ENCODE results near the gene PAN3.

PAN3 gene

DNA sequence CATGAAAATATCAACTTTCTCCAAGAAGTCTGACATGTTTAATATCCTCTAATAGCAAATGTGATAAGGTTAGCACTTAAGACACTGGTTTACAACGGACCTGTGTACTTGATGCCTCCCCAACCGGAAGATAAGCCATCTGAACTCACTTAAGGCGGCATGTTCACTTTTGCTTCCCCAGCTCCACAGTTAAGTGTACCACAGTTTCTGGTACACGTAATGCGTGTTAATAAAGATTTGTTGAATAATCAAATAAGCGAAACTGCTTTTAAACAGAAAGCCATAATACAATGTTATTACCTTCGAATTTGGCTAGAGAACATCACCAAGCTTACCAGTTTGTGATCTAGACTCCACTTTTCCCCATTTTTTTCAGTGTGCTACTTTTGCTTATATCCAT lies 1.4 kb upstream of the PAN3 start:
- Histone ChIP-seq H2AK5ac (ENCODE audit: low read depth, low read length) (no peak overlapping the region), H3K27ac (replicated peaks; ENCODE audit: low read length) (no peak overlapping the region), H2BK120ac (ENCODE audit: low read depth, low read length) (no peak overlapping the region), H2BK15ac (ENCODE audit: low read length) (no peak overlapping the region), H3K9me3 (replicated peaks in 1 of 2; ENCODE audit: control insufficient read depth in 2 of 2, insufficient read depth in 1 of 2, low read depth in 1 of 2, low read length in 2 of 2) (no peaks in the 10 kb centered on the region), H3K23ac (ENCODE audit: low read depth, low read length, poor library complexity) (no peak overlapping the region), H2AFZ (ENCODE audit: low read length) (peak overlapping the region; percentile 97), H3K4ac (ENCODE audit: low read length) (no peak overlapping the region), H3K4me2 (ENCODE audit: insufficient read depth, low read length, poor library complexity, severe bottlenecking) (peak overlapping the region; percentile 26), H3K36me3 (replicated peaks in 1 of 2; ENCODE audit: control insufficient read depth in 2 of 2, insufficient read depth in 2 of 2, low read length in 2 of 2) (no peaks in the 10 kb centered on the region), H3K27me3 (ENCODE audit: control insufficient read depth in 3 of 3, insufficient read depth in 3 of 3, low read depth in 1 of 3, low read length in 3 of 3) (no peaks in the 10 kb centered on the region), H4K91ac (ENCODE audit: low read depth, low read length, poor library complexity) (no peak overlapping the region), H3K4me3 (ENCODE audit: low read length in 2 of 2) (peak overlapping the region in 1 of 2 donors; percentile 67), H3K9ac (ENCODE audit: low read depth, low read length, poor library complexity) (no peak overlapping the region), H3K4me1 (ENCODE audit: control insufficient read depth in 2 of 2, insufficient read depth in 1 of 2, low read depth in 1 of 2, low read length in 2 of 2) (peaks cover 0 to 6% of the 10 kb centered on the region in 2 donors), H3K79me1 (ENCODE audit: low read depth, low read length) (no peaks in the 10 kb centered on the region), H3K14ac (ENCODE audit: low read length) (no peak overlapping the region), H4K8ac (ENCODE audit: low read depth, low read length) (no peak overlapping the region), H3K18ac (ENCODE audit: low read length) (no peak overlapping the region), H2BK5ac (ENCODE audit: low read length) (no peak overlapping the region), H2BK12ac (ENCODE audit: low read length) (no peak overlapping the region)
- WGBS, 2 donors (ENCODE audit: extremely low coverage in 2 of 2, insufficient read length in 2 of 2, insufficient replicate concordance in 1 of 2): no CpG with 5 or more reads among the region's 7 CpGs
- no peak for DNase-seq (ENCODE audit: low spot score)

DNA sequence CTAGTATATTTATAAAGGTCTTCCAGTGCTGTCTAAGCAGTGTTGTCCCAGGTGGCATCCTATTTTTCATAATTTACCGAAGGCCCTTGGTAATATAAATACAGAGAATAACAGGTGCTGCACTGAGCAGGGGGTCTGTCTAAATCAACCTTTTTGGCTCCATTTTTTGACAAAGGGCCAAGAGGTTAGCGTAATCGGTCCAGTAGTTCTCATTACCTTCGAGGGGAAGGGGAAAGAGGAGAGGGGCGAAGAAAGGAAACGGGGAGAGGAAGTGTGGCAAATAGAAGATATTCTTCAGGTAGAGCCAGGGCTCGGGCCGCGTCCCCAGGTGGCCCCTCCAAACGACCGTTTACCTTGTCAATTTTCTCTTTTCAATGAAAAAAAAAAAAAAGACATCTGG lies 749 bp upstream of the PAN3 start:
- Histone ChIP-seq H3K14ac (ENCODE audit: low read length) (no peak overlapping the region), H3K4me3 (ENCODE audit: low read length in 2 of 2) (peak overlapping the region; percentile 67 to 89), H3K9me3 (replicated peaks in 1 of 2; ENCODE audit: control insufficient read depth in 2 of 2, insufficient read depth in 1 of 2, low read depth in 1 of 2, low read length in 2 of 2) (no peaks in the 10 kb centered on the region), H3K23ac (ENCODE audit: low read depth, low read length, poor library complexity) (no peak overlapping the region), H2BK120ac (ENCODE audit: low read depth, low read length) (no peak overlapping the region), H3K9ac (ENCODE audit: low read depth, low read length, poor library complexity) (peak overlapping the region; percentile 72), H2BK12ac (ENCODE audit: low read length) (no peak overlapping the region), H3K4me1 (ENCODE audit: control insufficient read depth in 2 of 2, insufficient read depth in 1 of 2, low read depth in 1 of 2, low read length in 2 of 2) (peaks cover 0 to 6% of the 10 kb centered on the region in 2 donors), H4K91ac (ENCODE audit: low read depth, low read length, poor library complexity) (no peak overlapping the region), H2AFZ (ENCODE audit: low read length) (peak overlapping the region; percentile 97), H3K27ac (replicated peaks; ENCODE audit: low read length) (peak overlapping the region; percentile 97), H2BK5ac (ENCODE audit: low read length) (no peak overlapping the region), H3K4ac (ENCODE audit: low read length) (no peak overlapping the region), H3K18ac (ENCODE audit: low read length) (peak overlapping the region; percentile 84), H2AK5ac (ENCODE audit: low read depth, low read length) (no peak overlapping the region), H3K36me3 (replicated peaks in 1 of 2; ENCODE audit: control insufficient read depth in 2 of 2, insufficient read depth in 2 of 2, low read length in 2 of 2) (no peaks in the 10 kb centered on the region), H3K27me3 (ENCODE audit: control insufficient read depth in 3 of 3, insufficient read depth in 3 of 3, low read depth in 1 of 3, low read length in 3 of 3) (no peaks in the 10 kb centered on the region), H3K4me2 (ENCODE audit: insufficient read depth, low read length, poor library complexity, severe bottlenecking) (peak overlapping the region; percentile 53), H2BK15ac (ENCODE audit: low read length) (no peak overlapping the region), H3K79me1 (ENCODE audit: low read depth, low read length) (no peaks in the 10 kb centered on the region), H4K8ac (ENCODE audit: low read depth, low read length) (no peak overlapping the region)
- WGBS, 2 donors (ENCODE audit: extremely low coverage in 2 of 2, insufficient read length in 2 of 2, insufficient replicate concordance in 1 of 2): no CpG with 5 or more reads among the region's 11 CpGs
- no peak for DNase-seq (ENCODE audit: low spot score)

DNA sequence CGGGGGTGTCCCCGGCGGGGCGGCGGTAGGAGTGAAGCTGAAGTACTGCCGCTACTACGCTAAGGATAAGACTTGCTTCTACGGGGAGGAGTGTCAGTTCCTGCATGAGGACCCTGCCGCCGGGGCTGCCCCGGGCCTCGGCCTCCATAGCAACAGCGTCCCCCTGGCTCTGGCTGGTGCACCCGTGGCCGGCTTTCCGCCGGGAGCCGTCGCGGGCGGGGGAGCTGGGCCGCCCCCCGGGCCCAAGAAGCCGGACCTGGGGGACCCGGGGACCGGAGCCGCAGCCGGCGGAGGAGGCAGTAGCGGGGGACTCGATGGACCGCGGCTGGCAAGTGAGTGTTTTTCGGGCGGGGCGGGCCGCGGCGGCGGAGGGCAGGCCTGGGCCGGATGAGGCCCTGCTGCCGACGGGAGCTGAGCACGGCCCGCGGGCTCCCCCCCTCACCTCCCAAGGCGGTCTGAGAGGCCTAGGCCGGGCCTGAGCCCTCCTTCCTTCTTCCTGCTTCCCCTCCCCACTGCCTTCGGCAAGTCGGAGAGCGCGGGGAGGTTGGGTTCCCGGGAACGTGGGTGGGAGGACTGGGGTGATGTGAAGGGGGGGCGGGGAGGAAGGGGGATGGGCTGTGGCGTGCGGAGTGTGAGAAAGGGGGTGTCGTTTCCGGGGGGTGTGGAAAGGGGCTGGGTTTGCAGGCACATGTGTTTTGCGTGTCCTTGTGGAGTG lies 568 bp downstream of the PAN3 start:
- Histone ChIP-seq H3K9me3 (replicated peaks in 1 of 2; ENCODE audit: control insufficient read depth in 2 of 2, insufficient read depth in 1 of 2, low read depth in 1 of 2, low read length in 2 of 2) (no peaks in the 10 kb centered on the region), H3K27me3 (ENCODE audit: control insufficient read depth in 3 of 3, insufficient read depth in 3 of 3, low read depth in 1 of 3, low read length in 3 of 3) (no peaks in the 10 kb centered on the region), H3K4me1 (ENCODE audit: control insufficient read depth in 2 of 2, insufficient read depth in 1 of 2, low read depth in 1 of 2, low read length in 2 of 2) (peaks cover 0 to 6% of the 10 kb centered on the region in 2 donors), H2AFZ (ENCODE audit: low read length) (peak overlapping the region; percentile 97), H3K4ac (ENCODE audit: low read length) (peak overlapping the region; percentile 76), H3K9ac (ENCODE audit: low read depth, low read length, poor library complexity) (peak overlapping the region; percentile 88), H2BK15ac (ENCODE audit: low read length) (peak overlapping the region; percentile 81), H3K4me3 (ENCODE audit: low read length in 2 of 2) (peak overlapping the region; percentile 67 to 89), H4K91ac (ENCODE audit: low read depth, low read length, poor library complexity) (no peak overlapping the region), H2AK5ac (ENCODE audit: low read depth, low read length) (peak overlapping the region; percentile 70), H3K27ac (replicated peaks; ENCODE audit: low read length) (peak overlapping the region; percentile 97), H2BK120ac (ENCODE audit: low read depth, low read length) (no peak overlapping the region), H3K4me2 (ENCODE audit: insufficient read depth, low read length, poor library complexity, severe bottlenecking) (peak overlapping the region; percentile 39), H3K14ac (ENCODE audit: low read length) (no peak overlapping the region), H2BK12ac (ENCODE audit: low read length) (no peak overlapping the region), H2BK5ac (ENCODE audit: low read length) (peak overlapping the region; percentile 98), H3K18ac (ENCODE audit: low read length) (peak overlapping the region; percentile 97), H3K23ac (ENCODE audit: low read depth, low read length, poor library complexity) (peak overlapping the region; percentile 65), H4K8ac (ENCODE audit: low read depth, low read length) (no peak overlapping the region), H3K79me1 (ENCODE audit: low read depth, low read length) (no peaks in the 10 kb centered on the region), H3K36me3 (replicated peaks in 1 of 2; ENCODE audit: control insufficient read depth in 2 of 2, insufficient read depth in 2 of 2, low read length in 2 of 2) (no peaks in the 10 kb centered on the region)
- DNase-seq (ENCODE audit: low spot score): peak; percentile 77
- WGBS, 2 donors (ENCODE audit: extremely low coverage in 2 of 2, insufficient read length in 2 of 2, insufficient replicate concordance in 1 of 2): no CpG with 5 or more reads among the region's 60 CpGs

DNA sequence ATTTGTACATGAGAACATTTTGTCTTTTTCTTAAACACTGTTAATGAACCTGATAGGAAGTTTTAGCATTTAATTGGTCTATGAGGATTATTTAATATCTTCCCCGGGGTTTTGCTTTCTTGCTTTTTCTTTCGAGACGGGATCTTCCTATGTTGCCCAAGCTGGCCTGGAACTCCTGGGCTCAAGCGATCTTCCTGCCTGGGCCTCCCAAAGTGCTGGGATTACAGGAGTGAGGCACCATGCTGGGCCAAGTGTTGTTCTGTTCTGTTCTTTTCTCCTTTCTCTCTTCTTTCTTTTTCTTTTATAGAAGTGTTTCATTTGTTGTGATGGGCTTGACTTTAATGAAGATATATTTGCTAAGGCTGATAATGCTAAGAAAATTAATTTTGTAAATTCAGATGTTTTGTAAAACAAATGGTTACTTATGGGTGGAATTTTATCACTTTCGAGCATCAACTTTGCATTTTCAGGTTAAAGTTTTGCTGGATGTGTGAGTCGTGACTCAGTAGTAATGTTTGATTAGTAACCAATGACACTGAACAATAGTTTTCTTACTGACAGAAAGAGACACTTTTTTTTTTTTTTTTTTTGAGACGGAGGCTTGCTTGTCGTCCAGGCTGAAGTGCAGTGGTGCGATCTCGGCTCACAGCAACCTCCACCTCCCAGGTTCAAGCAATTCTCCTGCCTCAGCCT lies 2.2 kb downstream of the PAN3 start:
- peaks cover 0 to 6% of the 10 kb centered on the region in 2 donors for H3K4me1 ChIP-seq (ENCODE audit: control insufficient read depth in 2 of 2, insufficient read depth in 1 of 2, low read depth in 1 of 2, low read length in 2 of 2)
- H2BK15ac ChIP-seq (ENCODE audit: low read length): no peak overlapping the region
- no peak overlapping the region for H2BK5ac ChIP-seq (ENCODE audit: low read length)
- no peak overlapping the region for H3K27ac ChIP-seq (replicated peaks; ENCODE audit: low read length)
- no peak overlapping the region for H2AK5ac ChIP-seq (ENCODE audit: low read depth, low read length)
- no peak overlapping the region for H2BK12ac ChIP-seq (ENCODE audit: low read length)
- no peak overlapping the region for H4K8ac ChIP-seq (ENCODE audit: low read depth, low read length)
- WGBS, 2 donors (ENCODE audit: extremely low coverage in 2 of 2, insufficient read length in 2 of 2, insufficient replicate concordance in 1 of 2): no CpG with 5 or more reads among the region's 10 CpGs
- DNase-seq (ENCODE audit: low spot score): no peak
- no peak overlapping the region for H3K23ac ChIP-seq (ENCODE audit: low read depth, low read length, poor library complexity)
- H3K18ac ChIP-seq (ENCODE audit: low read length): no peak overlapping the region
- no peaks in the 10 kb centered on the region for H3K27me3 ChIP-seq (ENCODE audit: control insufficient read depth in 3 of 3, insufficient read depth in 3 of 3, low read depth in 1 of 3, low read length in 3 of 3)
- no peak overlapping the region for H2BK120ac ChIP-seq (ENCODE audit: low read depth, low read length)
- H3K9me3 ChIP-seq (replicated peaks in 1 of 2; ENCODE audit: control insufficient read depth in 2 of 2, insufficient read depth in 1 of 2, low read depth in 1 of 2, low read length in 2 of 2): no peaks in the 10 kb centered on the region
- no peak overlapping the region for H3K9ac ChIP-seq (ENCODE audit: low read depth, low read length, poor library complexity)
- H4K91ac ChIP-seq (ENCODE audit: low read depth, low read length, poor library complexity): no peak overlapping the region
- H3K4me3 ChIP-seq (ENCODE audit: low read length in 2 of 2): peak overlapping the region in 1 of 2 donors; percentile 67
- no peaks in the 10 kb centered on the region for H3K36me3 ChIP-seq (replicated peaks in 1 of 2; ENCODE audit: control insufficient read depth in 2 of 2, insufficient read depth in 2 of 2, low read length in 2 of 2)
- H3K4ac ChIP-seq (ENCODE audit: low read length): no peak overlapping the region
- no peak overlapping the region for H3K14ac ChIP-seq (ENCODE audit: low read length)
- peak overlapping the region; percentile 97 for H2AFZ ChIP-seq (ENCODE audit: low read length)
- peaks cover 3% of the 10 kb centered on the region for H3K79me1 ChIP-seq (ENCODE audit: low read depth, low read length)
- H3K4me2 ChIP-seq (ENCODE audit: insufficient read depth, low read length, poor library complexity, severe bottlenecking): peak overlapping the region; percentile 14
